Liver (tissue), 9 donors: Measurements from ENCODE around the gene KPNB1. TPM values are rescaled to one million over a fixed set of nuclear protein-coding genes. Genes with fewer than 3 reads are reported as not detected.

Source experiments
- DNase-seq: peaks from one replicate; pipeline ENCODE4 v3.0.0-alpha.2; 2017; ENCODE audit warnings: low spot score
- H3K27ac ChIP-seq, 2 donors: one replicate each; pipeline ENCODE4 v1.7.0; 2013; ENCODE audit warnings: inconsistent platforms in 2 of 2, low read length in 2 of 2, control low read depth in 1 of 2, low read depth in 1 of 2, mild to moderate bottlenecking in 1 of 2
- H3K27me3 ChIP-seq, 4 donors: one replicate each; pipeline versions ENCODE4 v1.6.1 to v1.7.0; 2013; ENCODE audit warnings: low read length in 3 of 4, inconsistent platforms in 1 of 4, mild to moderate bottlenecking in 1 of 4, moderate library complexity in 1 of 4; ENCODE audit not compliant: control insufficient read depth in 4 of 4, insufficient read depth in 4 of 4
- H3K36me3 ChIP-seq, 4 donors: one replicate each; pipeline versions ENCODE4 v1.6.1 to v1.7.0; 2013; ENCODE audit warnings: low read length in 3 of 4, mild to moderate bottlenecking in 3 of 4, low read depth in 1 of 4, moderate library complexity in 1 of 4; ENCODE audit not compliant: control insufficient read depth in 4 of 4, insufficient read depth in 3 of 4
- H3K4me1 ChIP-seq, 4 donors: one replicate each; pipeline versions ENCODE4 v1.6.1 to v1.7.0; 2013; ENCODE audit warnings: low read length in 3 of 4, mild to moderate bottlenecking in 3 of 4, moderate library complexity in 1 of 4; ENCODE audit not compliant: control insufficient read depth in 4 of 4, insufficient read depth in 4 of 4
- H3K4me3 ChIP-seq, 3 donors: one replicate each; pipeline versions ENCODE4 v1.6.1 to v1.7.0; 2013; ENCODE audit warnings: low read length in 3 of 3, control low read depth in 1 of 3, low read depth in 1 of 3, mild to moderate bottlenecking in 1 of 3
- H3K9ac ChIP-seq, 2 donors: one replicate each; pipeline ENCODE4 v1.7.0; 2013; ENCODE audit warnings: low read length in 2 of 2, mild to moderate bottlenecking in 2 of 2, moderate library complexity in 2 of 2, control low read depth in 1 of 2, low read depth in 1 of 2
- H3K9me3 ChIP-seq, 4 donors: one replicate each; pipeline versions ENCODE4 v1.6.1 to v1.7.0; 2013; ENCODE audit warnings: low read length in 3 of 4; ENCODE audit not compliant: control insufficient read depth in 4 of 4
- CTCF ChIP-seq: fragments of 150-350 bp; IDR thresholded peaks from 2 replicates; pipeline ENCODE4 v1.5.1; 2017; ENCODE audit warnings: improper control_type of control experiment, low read depth, low read length; ENCODE audit not compliant: missing input control
- EGR1 ChIP-seq, 2 donors: IDR thresholded peaks; 2 replicates each; pipeline ENCODE4 v1.6.1; 2016 to 2018; ENCODE audit warnings: antibody characterized with exemption in 2 of 2, low read depth in 2 of 2
- FOXA1 ChIP-seq: IDR thresholded peaks from 2 replicates; pipeline ENCODE4 v1.6.1; 2016; ENCODE audit warnings: antibody characterized with exemption
- HNF4A ChIP-seq, 2 donors: conservative IDR thresholded peaks; 2 replicates each; pipeline ENCODE4 v1.6.1; 2016; ENCODE audit warnings: antibody characterized with exemption in 2 of 2, mild to moderate bottlenecking in 2 of 2
- JUND ChIP-seq, 2 donors: IDR thresholded peaks; 2 replicates each; pipeline ENCODE4 v1.6.1; 2016; ENCODE audit warnings: antibody characterized with exemption in 2 of 2
- RAD21 ChIP-seq, 2 donors: IDR thresholded peaks; 2 replicates each; pipeline ENCODE4 v1.6.1; 2016; ENCODE audit warnings: antibody characterized with exemption in 2 of 2, mild to moderate bottlenecking in 2 of 2
- RXRA ChIP-seq, 2 donors: IDR thresholded peaks; 2 replicates each; pipeline ENCODE4 v1.6.1; 2017 to 2018; ENCODE audit warnings: antibody characterized with exemption in 2 of 2, mild to moderate bottlenecking in 1 of 2
- YY1 ChIP-seq: IDR thresholded peaks from 2 replicates; pipeline ENCODE4 v1.6.1; 2016; ENCODE audit warnings: antibody characterized with exemption, mild to moderate bottlenecking
- ZBTB33 ChIP-seq: IDR thresholded peaks from 2 replicates; pipeline ENCODE4 v1.6.1; 2016; ENCODE audit warnings: antibody characterized with exemption
- WGBS: extraction: QIAGEN DNeasy Blood & Tissue Kit; methylation state at CpG from one replicate; pipeline ENCODE4 v1.1.7; 2013; 5-methylcytosine and 5-hydroxymethylcytosine counted together
- polyA plus RNA-seq, 2 donors: library from polyadenylated mRNA; stranded (reverse) in 1 of 2; unstranded in 1 of 2; fragments of 200-250 nt in 1 of 2; fragments of >200 nt in 1 of 2; fragmentation: Nextera tagmentation in 1 of 2; extraction: Ambion mirVana in 1 of 2; gene quantifications; one replicate each; pipeline versions ENCODE4 v1.2.1 to v1.2.3, GENCODE V29; 2013 to 2015
- total RNA-seq, 2 donors: library from RNA; depleted of rRNA; stranded (reverse); fragments of >200 nt; gene quantifications; one replicate each; pipeline ENCODE4 v1.2.3, GENCODE V29; 2014
- TF ChIP-seq, protein P1 (sequence below): IDR thresholded peaks from 2 replicates; pipeline ENCODE4 v1.6.1; 2016; ENCODE audit warnings: antibody characterized with exemption, mild to moderate bottlenecking
- TF ChIP-seq, protein P2 (sequence below): IDR thresholded peaks from 2 replicates; pipeline ENCODE4 v1.6.1; 2016; ENCODE audit warnings: antibody characterized with exemption
- donor health status: healthy.
- donor health status: healthy.
- donor health status: healthy.
- donor health status: healthy.
- donor health status: healthy.

The KPNB1 gene
- total and polyA plus RNA-seq, 4 donors = 27.6 to 114 (median 75.0) TPM

DNA sequence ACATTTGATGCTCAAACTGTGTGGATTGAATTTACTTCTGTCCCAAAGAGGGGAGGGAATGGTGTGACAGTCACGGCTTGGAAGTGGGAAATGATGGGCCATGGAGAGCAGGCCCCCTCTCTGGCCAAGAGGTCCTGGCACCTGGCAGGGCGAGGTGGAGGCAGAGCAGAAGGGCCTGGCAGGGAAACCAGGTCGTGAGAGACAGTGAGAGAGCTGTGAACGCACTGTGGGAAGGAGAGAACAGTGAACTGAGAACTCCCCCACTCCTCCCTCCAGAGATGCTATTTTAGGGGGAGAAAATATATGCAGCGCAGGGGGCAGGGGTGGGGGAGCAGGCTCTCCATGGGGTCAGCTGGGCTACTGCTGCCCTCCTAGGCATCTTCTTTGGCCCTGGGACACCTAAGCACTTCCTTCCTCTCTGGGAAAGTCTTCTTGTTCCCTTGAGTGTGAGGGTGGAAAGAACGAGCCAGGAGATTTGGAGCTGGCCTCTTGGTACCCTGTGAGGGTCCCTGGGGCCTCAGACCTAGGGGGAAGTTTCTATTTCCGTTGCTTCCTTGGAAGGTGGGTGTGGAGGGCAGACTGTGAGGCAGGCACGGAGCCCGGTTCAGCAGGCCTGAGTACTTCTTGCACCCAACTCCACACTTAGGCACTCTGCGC, 66.1 kb downstream of the KPNB1 start:
- Histone ChIP-seq H3K36me3 (no peaks in the 10 kb centered on the region), H3K4me3 (no peak overlapping the region), H3K9me3 (no peaks in the 10 kb centered on the region), H3K9ac (no peak overlapping the region), H3K27me3 (peaks cover 0 to 2% (median 0%) of the 10 kb centered on the region in 4 donors), H3K4me1 (peaks cover 0 to 9% (median 0%) of the 10 kb centered on the region in 4 donors), H3K27ac (no peak overlapping the region)
- TF ChIP-seq HNF4A (conservative IDR thresholded peaks at IDR 0.05) (no peak), JUND (IDR thresholded peaks at IDR 0.05) (no peak), EGR1 (IDR thresholded peaks at IDR 0.05; ENCODE audit: low read depth in 2 of 2) (no peak), CTCF (no peak)
- WGBS = 73% methylated on average over 10 of the region's 10 CpGs
- no peak for DNase-seq

- Histone ChIP-seq H3K9ac (no peak overlapping the region), H3K9me3 (no peaks in the 10 kb centered on the region), H3K27ac (no peak overlapping the region), H3K4me1 (peaks cover 0 to 11% (median 0%) of the 10 kb centered on the region in 4 donors), H3K27me3 (peaks cover 0 to 2% (median 0%) of the 10 kb centered on the region in 4 donors), H3K36me3 (no peaks in the 10 kb centered on the region), H3K4me3 (no peak overlapping the region)
- no peak for DNase-seq
- WGBS = 89% methylated on average over 3 of the region's 3 CpGs
- TF ChIP-seq YY1 = no peak
Measured at GRCh38 chr17:47716375-47716774, 66.7 kb downstream of the KPNB1 start.

DNA sequence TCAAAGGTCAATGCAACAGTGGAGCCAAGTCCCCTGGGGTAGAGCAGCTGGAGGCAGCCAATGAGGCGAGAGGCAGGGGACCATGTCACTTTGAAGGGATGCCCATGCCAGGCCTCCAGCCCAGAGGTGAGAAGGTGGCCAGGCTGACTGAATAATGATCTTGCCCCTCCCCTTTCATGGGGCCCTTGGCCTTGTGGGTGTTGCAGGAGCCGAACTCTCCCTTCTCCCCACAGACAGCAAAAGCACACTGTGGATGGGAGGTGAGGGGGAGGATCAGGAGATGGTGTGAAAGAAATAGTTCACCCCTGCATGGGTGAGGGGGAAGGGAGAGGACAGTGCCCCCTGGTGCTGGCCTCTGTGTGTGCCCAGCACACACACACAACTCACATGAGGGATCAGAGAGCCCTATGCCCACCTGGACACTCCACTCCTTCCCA, 67.6 kb downstream of the KPNB1 start:
- H3K36me3 ChIP-seq = no peaks in the 10 kb centered on the region
- no peak overlapping the region for H3K9ac ChIP-seq
- no peak for DNase-seq
- H3K27ac ChIP-seq = no peak overlapping the region
- TF ChIP-seq FOXA1 (no peak), YY1 (no peak), ZBTB33 (no peak), JUND (IDR thresholded peaks at IDR 0.05) (no peak), RXRA (IDR thresholded peaks at IDR 0.05) (no peak), CTCF (no peak), RAD21 (IDR thresholded peaks at IDR 0.05) (peak in 1 of 2 donors; percentile 47)
- TF ChIP-seq, protein P1, sequence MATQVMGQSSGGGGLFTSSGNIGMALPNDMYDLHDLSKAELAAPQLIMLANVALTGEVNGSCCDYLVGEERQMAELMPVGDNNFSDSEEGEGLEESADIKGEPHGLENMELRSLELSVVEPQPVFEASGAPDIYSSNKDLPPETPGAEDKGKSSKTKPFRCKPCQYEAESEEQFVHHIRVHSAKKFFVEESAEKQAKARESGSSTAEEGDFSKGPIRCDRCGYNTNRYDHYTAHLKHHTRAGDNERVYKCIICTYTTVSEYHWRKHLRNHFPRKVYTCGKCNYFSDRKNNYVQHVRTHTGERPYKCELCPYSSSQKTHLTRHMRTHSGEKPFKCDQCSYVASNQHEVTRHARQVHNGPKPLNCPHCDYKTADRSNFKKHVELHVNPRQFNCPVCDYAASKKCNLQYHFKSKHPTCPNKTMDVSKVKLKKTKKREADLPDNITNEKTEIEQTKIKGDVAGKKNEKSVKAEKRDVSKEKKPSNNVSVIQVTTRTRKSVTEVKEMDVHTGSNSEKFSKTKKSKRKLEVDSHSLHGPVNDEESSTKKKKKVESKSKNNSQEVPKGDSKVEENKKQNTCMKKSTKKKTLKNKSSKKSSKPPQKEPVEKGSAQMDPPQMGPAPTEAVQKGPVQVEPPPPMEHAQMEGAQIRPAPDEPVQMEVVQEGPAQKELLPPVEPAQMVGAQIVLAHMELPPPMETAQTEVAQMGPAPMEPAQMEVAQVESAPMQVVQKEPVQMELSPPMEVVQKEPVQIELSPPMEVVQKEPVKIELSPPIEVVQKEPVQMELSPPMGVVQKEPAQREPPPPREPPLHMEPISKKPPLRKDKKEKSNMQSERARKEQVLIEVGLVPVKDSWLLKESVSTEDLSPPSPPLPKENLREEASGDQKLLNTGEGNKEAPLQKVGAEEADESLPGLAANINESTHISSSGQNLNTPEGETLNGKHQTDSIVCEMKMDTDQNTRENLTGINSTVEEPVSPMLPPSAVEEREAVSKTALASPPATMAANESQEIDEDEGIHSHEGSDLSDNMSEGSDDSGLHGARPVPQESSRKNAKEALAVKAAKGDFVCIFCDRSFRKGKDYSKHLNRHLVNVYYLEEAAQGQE = no peak
- TF ChIP-seq, protein P2, sequence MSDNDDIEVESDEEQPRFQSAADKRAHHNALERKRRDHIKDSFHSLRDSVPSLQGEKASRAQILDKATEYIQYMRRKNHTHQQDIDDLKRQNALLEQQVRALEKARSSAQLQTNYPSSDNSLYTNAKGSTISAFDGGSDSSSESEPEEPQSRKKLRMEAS = no peak
- 70% methylated on average over 2 of the region's 2 CpGs for WGBS
- H3K9me3 ChIP-seq = no peaks in the 10 kb centered on the region
- peaks cover 0 to 7% (median 4%) of the 10 kb centered on the region in 4 donors for H3K27me3 ChIP-seq
- H3K4me1 ChIP-seq = peaks cover 0 to 8% (median 0%) of the 10 kb centered on the region in 4 donors
- no peak overlapping the region for H3K4me3 ChIP-seq
